SHP77 (cell line): ENCODE results near the gene NOL7.

Source experiments
- DNase-seq, 2 experiments: peaks; one replicate each; lab custom pipeline; 2025; lab: John Stamatoyannopoulos, UW

Gene NOL7

DNA sequence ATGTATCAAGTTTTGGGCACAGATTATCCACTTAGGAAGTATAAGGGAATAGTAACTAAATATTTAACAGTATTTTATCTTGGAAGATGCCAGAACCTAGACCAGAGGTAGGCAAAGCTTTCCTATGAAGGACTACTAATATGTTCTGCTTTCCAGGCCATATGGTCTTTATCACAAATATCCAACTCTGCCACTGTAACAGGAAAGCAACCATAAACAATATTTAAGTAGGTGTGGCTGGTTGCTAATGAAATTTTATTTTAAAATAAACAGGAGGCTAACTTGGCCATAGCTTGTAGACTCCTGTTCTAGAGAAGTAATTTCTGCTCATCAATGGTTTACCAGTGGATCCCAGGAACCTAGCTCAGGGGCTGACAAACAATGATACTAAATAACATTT, 39.4 kb downstream of the NOL7 start:
- DNase-seq = no peak

GRCh38 chr6:13655700-13656099, 40.6 kb downstream of the NOL7 start:
- DNase-seq = no peak

DNA sequence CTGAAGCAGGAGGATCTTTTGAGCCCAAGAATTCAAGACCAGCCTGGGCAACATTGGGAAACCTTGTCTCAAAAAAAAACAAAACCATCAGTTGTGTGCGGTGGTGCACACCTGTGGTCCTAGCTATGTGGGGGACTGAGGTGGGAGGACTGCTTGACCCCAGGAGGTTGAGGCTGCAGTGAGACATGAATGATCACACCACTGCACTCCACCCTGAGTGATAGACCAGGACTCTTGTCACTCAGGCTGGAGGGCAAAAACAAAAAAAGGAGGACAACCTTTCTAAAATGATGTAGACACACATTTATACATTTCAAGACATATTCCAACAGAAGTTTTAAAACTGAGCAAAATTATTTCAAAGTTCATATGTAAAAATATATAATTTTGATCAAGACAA, 45.1 kb downstream of the NOL7 start:
- DNase-seq = no peak

DNA sequence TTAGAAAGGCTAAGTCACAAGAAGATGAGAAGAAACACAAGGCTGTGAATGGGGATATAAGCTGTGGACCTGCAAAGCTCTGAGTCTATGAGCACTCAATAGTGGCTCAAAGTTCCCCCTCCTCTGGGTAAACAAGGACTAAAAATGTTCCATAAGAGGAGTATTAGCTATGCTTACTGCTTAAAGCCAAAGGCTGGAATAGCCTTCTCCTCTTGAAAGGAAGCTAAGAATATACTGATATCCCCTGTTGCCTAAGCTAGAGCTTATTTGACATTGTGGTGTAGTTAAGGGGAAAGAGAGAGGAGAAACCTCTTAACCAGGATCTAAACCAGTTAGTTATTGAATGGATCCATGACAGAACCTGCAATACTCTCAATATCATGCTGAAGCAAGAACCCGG, 45.8 kb downstream of the NOL7 start:
- DNase-seq = no peak

DNA sequence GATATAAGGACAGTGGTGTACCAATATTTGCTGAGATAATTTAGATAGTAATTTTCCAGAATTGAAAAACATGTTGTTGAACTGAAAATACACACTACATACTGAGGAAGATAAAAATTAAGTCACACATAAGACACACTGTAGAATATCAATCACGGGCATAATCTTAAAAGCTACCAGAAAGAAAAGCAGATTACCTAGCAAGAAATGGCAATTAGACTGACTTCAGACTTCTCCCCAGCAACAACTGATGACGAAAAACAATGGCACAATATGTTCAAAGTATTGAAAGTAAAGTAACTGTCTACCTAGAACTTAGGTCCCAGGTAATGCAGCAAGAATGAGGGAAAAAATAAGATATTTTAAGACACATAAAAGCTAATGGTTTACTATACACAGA, 46.5 kb downstream of the NOL7 start:
- DNase-seq = no peak

DNA sequence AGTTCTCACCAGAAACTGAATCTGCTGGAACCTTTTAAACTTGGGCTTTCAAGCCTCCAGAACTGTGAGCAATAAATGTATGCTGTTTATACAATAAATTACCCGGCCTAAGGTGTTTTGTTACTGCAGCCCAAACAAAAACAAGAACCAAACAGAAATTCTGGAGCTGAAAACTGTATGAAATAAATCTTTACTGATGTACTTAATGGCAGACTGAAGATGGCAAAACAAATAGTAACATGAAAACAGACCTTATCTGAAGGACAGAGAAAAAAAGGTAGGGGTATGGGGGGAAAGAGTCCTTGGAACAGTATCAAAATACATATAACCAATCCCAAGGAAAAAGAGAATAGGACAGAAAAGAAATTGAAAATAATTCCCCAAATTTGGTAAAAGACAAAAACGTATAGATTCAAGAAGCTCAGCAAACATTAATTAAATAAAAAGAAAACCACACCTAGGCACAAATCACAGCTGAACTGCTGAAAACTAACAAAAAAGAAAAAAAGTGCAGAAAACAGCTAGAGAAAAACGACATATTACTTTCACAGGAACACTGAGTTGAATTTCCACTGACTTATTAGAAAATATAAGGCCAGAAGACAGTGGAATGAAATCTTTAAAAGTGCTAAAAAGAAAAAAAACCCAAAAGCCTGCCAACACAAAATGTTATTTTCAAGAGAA, 47.7 kb downstream of the NOL7 start:
- DNase-seq = no peak

DNA sequence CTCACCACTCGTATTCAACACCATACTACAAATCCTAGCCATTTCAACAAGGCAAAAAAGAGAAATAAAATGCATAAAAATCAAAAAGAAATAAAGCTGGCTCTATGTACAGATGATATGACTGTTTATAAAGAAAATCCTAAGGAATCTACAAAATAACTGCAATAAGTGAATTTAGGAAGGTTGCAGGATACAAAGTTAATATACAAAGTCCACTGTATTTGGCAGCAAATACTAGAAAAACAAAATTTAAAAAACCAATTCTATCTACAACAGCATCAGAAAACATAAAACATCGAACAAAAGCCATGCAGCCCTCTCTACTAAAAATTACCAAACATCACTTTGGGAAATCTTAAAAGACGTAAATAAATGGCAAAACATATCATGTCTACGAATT, 48.9 kb downstream of the NOL7 start:
- DNase-seq = no peak

GRCh38 chr6:13664703-13665352, 49.7 kb downstream of the NOL7 start:
- DNase-seq = no peak

DNA sequence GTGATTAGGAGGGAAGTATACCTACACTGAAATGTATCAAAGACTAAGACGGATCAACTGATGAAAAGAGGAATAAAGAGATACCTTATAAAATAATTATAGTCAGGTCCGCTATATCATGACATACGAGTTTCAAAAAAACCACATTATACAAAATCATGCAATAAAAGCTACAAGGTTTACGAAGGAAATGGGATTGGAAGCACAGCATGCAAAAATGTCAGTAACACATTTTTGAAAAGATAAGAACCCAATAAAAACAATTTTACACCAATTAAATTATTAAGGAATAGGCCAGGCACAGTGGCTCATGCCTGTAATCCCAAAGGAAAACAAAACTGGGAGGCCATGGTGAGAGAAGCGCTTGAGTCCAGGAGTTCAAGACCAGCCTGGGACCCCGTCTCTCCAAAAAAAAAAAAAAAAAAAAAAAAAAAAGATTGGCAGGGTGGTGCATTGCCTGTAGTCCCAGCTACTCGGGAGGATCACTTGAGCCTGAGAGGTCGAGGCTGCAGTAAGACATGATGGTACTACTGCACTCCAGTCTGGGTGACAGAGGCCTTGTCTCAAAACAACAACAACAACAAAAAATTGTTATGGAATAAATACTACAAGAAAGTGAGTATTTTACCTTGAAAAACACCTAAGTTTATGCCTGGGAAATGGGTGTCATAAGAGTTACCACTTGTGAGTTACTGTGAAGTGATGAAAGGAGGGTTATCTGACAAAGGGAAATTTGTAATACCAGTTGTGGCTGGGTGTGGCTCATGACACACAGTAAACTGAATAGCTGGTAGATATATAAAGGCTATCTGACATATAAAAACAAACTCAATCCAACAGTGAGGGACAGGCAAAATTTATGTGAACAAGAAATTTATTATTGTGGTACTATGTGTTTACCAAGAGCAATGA, 51.3 kb downstream of the NOL7 start:
- no peak for DNase-seq

- DNase-seq = no peak
These were observed 52.5 kb downstream of the NOL7 start for GRCh38 chr6:13667655-13668054.

- no peak for DNase-seq
These were observed 53.3 kb downstream of the NOL7 start for GRCh38 chr6:13668291-13668928.

- DNase-seq = no peak
These were observed 54.3 kb downstream of the NOL7 start for GRCh38 chr6:13669476-13669875.
